ENCODE data around the gene LRRC8D. TPM values are rescaled to one million over a fixed set of nuclear protein-coding genes. Genes with fewer than 3 reads are reported as not detected.

The LRRC8D gene
- total RNA-seq, 1 experiment from 2014 or later: 15.0 TPM

DNA sequence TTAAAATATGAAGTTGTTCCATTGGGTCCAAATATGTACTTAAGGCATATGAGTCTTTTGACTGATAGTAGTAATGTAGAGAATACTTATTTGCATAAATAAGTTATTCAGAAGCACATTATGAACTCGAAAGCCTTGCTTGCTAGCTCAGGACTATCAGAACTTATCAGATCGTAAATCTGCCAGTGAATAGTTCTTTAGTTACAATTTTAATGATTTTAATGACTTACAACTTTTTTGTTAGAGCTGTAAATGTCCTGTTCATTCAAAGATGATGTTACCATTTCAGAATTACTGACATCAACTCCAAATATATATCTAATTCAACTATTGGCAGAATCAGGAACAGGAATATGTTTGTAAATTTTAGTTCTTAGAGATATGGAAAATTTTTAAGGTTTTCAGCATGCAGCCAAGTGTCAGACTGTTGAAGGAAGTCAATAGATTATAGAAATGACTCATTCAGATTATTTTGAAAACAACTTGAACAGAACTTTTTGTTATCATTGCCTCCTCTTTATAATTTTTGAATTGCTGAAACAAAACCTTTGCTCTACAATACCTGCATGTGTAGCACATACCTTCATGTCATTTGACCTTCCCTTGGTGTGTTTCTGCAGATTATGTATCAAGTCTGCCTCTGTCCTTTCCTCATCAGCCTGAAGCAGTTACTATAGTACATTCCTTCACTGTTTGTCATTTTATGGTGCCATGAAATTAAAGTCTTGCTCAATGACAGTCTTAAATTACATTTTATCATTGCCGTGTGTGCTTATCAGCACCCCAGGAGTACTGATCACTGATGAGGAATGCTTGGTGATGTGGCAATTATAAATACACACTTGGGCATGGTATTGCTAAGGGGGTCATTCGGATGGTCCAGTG, 44.9 kb downstream of the LRRC8D start:
- RAD21 ChIA-PET (ENCODE audit: low non-redundant PET in 1 of 2, low total read pairs in 2 of 2, uncharacterized antibody in 2 of 2, unreplicated experiment in 2 of 2): no interaction called here
- intact Hi-C loops (cut with micrococcal nuclease): no loop called here
- POLR2A ChIA-PET: no interaction called here
- Histone ChIP-seq H4K20me1 (ENCODE audit: insufficient read depth) (no peaks in the 10 kb centered on the region), H3K27ac (ENCODE audit: low read depth, low read length) (peak overlapping the region; percentile 65; the same call in 1 of the 2 replicates), H3K4me3 (replicated peaks in 1 of 2; ENCODE audit: low read depth in 1 of 2, low read length in 2 of 2) (peak overlapping the region in 1 of 2 experiments; percentile 5; a peak in 1 of 4 replicates), H3K79me2 (ENCODE audit: insufficient read depth, low read length) (peaks cover 5% of the 10 kb centered on the region; the same call in 1 of the 2 replicates), H3K4me1 (ENCODE audit: control insufficient read depth in 1 of 2, insufficient read depth in 2 of 2, low read length in 2 of 2) (peaks cover 21 to 22% of the 10 kb centered on the region in 2 experiments), H3K27me3 (ENCODE audit: insufficient read depth, low read length) (no peaks in the 10 kb centered on the region), H3K9me3 (ENCODE audit: control insufficient read depth in 1 of 2, insufficient read depth in 1 of 2, low read depth in 1 of 2, low read length in 2 of 2) (no peaks in the 10 kb centered on the region), H3K4me2 (ENCODE audit: low read length) (peak overlapping the region; percentile 44), H3K9ac (ENCODE audit: low read length) (peak overlapping the region; percentile 33; the same call in 1 of the 2 replicates), H3K9me2 (ENCODE audit: insufficient read depth) (no peaks in the 10 kb centered on the region), H3K36me3 (ENCODE audit: control insufficient read depth in 1 of 2, insufficient read depth in 2 of 2, low read length in 2 of 2) (no peaks in the 10 kb centered on the region), H2AFZ (ENCODE audit: low read depth, low read length, poor library complexity, severe bottlenecking) (no peak overlapping the region)
- CTCF ChIA-PET: interaction anchor here (1.1 kb wide), 1 partner anchor 23 kb away, joined by 3 read pairs; no protein-coding TSS in a partner anchor
- DNase-seq (ENCODE audit: low read depth, low spot score) (peak; percentile 64), ATAC-seq (peak; percentile 88)
- BruUV-seq (replicated peaks): no TSS peak
- no peak for TF ChIP-seq EZH2phosphoT487 (IDR thresholded peaks at IDR 0.05; ENCODE audit: borderline replicate concordance)
- TF ChIP-seq SIN3A (IDR thresholded peaks at IDR 0.05; ENCODE audit: low read depth): peak; percentile 65; the same call in 1 of the 2 replicates
- TF ChIP-seq, protein P1, sequence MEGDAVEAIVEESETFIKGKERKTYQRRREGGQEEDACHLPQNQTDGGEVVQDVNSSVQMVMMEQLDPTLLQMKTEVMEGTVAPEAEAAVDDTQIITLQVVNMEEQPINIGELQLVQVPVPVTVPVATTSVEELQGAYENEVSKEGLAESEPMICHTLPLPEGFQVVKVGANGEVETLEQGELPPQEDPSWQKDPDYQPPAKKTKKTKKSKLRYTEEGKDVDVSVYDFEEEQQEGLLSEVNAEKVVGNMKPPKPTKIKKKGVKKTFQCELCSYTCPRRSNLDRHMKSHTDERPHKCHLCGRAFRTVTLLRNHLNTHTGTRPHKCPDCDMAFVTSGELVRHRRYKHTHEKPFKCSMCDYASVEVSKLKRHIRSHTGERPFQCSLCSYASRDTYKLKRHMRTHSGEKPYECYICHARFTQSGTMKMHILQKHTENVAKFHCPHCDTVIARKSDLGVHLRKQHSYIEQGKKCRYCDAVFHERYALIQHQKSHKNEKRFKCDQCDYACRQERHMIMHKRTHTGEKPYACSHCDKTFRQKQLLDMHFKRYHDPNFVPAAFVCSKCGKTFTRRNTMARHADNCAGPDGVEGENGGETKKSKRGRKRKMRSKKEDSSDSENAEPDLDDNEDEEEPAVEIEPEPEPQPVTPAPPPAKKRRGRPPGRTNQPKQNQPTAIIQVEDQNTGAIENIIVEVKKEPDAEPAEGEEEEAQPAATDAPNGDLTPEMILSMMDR (IDR thresholded peaks at IDR 0.05 in 2 of 3, conservative IDR thresholded peaks at IDR 0.05 in 1 of 3; ENCODE audit: borderline replicate concordance in 1 of 3, insufficient read depth in 1 of 3, low read depth in 2 of 3, low read length in 2 of 3): no peak
- TF ChIP-seq, protein P2, sequence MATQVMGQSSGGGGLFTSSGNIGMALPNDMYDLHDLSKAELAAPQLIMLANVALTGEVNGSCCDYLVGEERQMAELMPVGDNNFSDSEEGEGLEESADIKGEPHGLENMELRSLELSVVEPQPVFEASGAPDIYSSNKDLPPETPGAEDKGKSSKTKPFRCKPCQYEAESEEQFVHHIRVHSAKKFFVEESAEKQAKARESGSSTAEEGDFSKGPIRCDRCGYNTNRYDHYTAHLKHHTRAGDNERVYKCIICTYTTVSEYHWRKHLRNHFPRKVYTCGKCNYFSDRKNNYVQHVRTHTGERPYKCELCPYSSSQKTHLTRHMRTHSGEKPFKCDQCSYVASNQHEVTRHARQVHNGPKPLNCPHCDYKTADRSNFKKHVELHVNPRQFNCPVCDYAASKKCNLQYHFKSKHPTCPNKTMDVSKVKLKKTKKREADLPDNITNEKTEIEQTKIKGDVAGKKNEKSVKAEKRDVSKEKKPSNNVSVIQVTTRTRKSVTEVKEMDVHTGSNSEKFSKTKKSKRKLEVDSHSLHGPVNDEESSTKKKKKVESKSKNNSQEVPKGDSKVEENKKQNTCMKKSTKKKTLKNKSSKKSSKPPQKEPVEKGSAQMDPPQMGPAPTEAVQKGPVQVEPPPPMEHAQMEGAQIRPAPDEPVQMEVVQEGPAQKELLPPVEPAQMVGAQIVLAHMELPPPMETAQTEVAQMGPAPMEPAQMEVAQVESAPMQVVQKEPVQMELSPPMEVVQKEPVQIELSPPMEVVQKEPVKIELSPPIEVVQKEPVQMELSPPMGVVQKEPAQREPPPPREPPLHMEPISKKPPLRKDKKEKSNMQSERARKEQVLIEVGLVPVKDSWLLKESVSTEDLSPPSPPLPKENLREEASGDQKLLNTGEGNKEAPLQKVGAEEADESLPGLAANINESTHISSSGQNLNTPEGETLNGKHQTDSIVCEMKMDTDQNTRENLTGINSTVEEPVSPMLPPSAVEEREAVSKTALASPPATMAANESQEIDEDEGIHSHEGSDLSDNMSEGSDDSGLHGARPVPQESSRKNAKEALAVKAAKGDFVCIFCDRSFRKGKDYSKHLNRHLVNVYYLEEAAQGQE (IDR thresholded peaks at IDR 0.05; ENCODE audit: low read depth): no peak
- TF ChIP-seq EGR1 (IDR thresholded peaks at IDR 0.05; ENCODE audit: low read depth): no peak
- peak; percentile 99 for TF ChIP-seq CEBPB (IDR thresholded peaks at IDR 0.05; ENCODE audit: low read depth)
- peak; percentile 67 for TF ChIP-seq TCF7L2 (IDR thresholded peaks at IDR 0.05; ENCODE audit: borderline replicate concordance, extremely low read depth, insufficient read depth, insufficient read length)
- no peak for TF ChIP-seq YY1 (IDR thresholded peaks at IDR 0.05; ENCODE audit: extremely low read depth, insufficient replicate concordance, low read depth, low read length)
- TF ChIP-seq, protein P3, sequence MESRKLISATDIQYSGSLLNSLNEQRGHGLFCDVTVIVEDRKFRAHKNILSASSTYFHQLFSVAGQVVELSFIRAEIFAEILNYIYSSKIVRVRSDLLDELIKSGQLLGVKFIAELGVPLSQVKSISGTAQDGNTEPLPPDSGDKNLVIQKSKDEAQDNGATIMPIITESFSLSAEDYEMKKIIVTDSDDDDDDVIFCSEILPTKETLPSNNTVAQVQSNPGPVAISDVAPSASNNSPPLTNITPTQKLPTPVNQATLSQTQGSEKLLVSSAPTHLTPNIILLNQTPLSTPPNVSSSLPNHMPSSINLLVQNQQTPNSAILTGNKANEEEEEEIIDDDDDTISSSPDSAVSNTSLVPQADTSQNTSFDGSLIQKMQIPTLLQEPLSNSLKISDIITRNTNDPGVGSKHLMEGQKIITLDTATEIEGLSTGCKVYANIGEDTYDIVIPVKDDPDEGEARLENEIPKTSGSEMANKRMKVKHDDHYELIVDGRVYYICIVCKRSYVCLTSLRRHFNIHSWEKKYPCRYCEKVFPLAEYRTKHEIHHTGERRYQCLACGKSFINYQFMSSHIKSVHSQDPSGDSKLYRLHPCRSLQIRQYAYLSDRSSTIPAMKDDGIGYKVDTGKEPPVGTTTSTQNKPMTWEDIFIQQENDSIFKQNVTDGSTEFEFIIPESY (IDR thresholded peaks at IDR 0.05; ENCODE audit: extremely low read depth, insufficient replicate concordance, low read length): no peak
- peak; percentile 42; the same call in 1 of the 2 replicates for TF ChIP-seq SRF (IDR thresholded peaks at IDR 0.05; ENCODE audit: low read depth)
- TF ChIP-seq ELF1 (IDR thresholded peaks at IDR 0.05; ENCODE audit: borderline replicate concordance, low read depth): no peak
- TF ChIP-seq, protein P4, sequence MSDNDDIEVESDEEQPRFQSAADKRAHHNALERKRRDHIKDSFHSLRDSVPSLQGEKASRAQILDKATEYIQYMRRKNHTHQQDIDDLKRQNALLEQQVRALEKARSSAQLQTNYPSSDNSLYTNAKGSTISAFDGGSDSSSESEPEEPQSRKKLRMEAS (IDR thresholded peaks at IDR 0.05): peak; percentile 54
- peak; percentile 89 for TF ChIP-seq FOSL1 (IDR thresholded peaks at IDR 0.05; ENCODE audit: low read depth)
- no peak for TF ChIP-seq ZNF274 (IDR thresholded peaks at IDR 0.05; ENCODE audit: low read depth, low read length)
- TF ChIP-seq, protein P5, sequence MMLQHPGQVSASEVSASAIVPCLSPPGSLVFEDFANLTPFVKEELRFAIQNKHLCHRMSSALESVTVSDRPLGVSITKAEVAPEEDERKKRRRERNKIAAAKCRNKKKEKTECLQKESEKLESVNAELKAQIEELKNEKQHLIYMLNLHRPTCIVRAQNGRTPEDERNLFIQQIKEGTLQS (IDR thresholded peaks at IDR 0.05): 0 out of 2 replicates have a peak, but pooled peaks have one; percentile 20
- no peak for TF ChIP-seq ZFX (IDR thresholded peaks at IDR 0.05)
- no peak for TF ChIP-seq POLR2A (IDR thresholded peaks at IDR 0.05; ENCODE audit: borderline replicate concordance, extremely low read depth, insufficient read depth, insufficient read length)

Data from HCT116 (cell line).